ENCODE measurements around the gene TMEM120B. TPM values are rescaled to one million over a fixed set of nuclear protein-coding genes. Genes with fewer than 3 reads are reported as not detected.
"Not testable (repeated sequence)": the region's sequence is repeated elsewhere in the genome, so short reads cannot be mapped to it uniquely, and the experiment has no call there.

The TMEM120B gene
- total RNA-seq, 1 experiment from 2014 or later: 13.2 TPM

- DNase-seq (ENCODE audit: low spot score): peak; percentile 81
These were observed 60.6 kb downstream of the TMEM120B start for GRCh38 chr12:121773011-121773777.

GRCh38 chr12:121774968-121775474 lies 62.5 kb downstream of the TMEM120B start:
- DNase-seq (ENCODE audit: low spot score): peak; percentile 52

- DNase-seq (ENCODE audit: low spot score): no peak
These were observed 62.9 kb downstream of the TMEM120B start for GRCh38 chr12:121775501-121775900.

- peak; percentile 88 for DNase-seq (ENCODE audit: low spot score)
These were observed 63.9 kb downstream of the TMEM120B start for GRCh38 chr12:121776190-121777098.

GRCh38 chr12:121778567-121779421 lies 66.2 kb downstream of the TMEM120B start:
- no peak for DNase-seq (ENCODE audit: low spot score)

GRCh38 chr12:121779422-121779895 lies 66.9 kb downstream of the TMEM120B start:
- no peak for DNase-seq (ENCODE audit: low spot score)

- DNase-seq (ENCODE audit: low spot score): no peak
These were observed 67.9 kb downstream of the TMEM120B start for GRCh38 chr12:121780429-121780828.

- no peak for DNase-seq (ENCODE audit: low spot score)
These were observed 69.0 kb downstream of the TMEM120B start for GRCh38 chr12:121781484-121781997.

GRCh38 chr12:121781998-121782979 lies 69.7 kb downstream of the TMEM120B start:
- DNase-seq (ENCODE audit: low spot score): no peak

- no peak for DNase-seq (ENCODE audit: low spot score)
These were observed 71.2 kb downstream of the TMEM120B start for GRCh38 chr12:121783766-121784165.

GRCh38 chr12:121784460-121784859 lies 71.9 kb downstream of the TMEM120B start:
- no peak for DNase-seq (ENCODE audit: low spot score)

- DNase-seq (ENCODE audit: low spot score): peak; percentile 94
These were observed 73.9 kb downstream of the TMEM120B start for GRCh38 chr12:121786440-121786825.

GRCh38 chr12:121787063-121788025 lies 74.8 kb downstream of the TMEM120B start:
- no peak for DNase-seq (ENCODE audit: low spot score)

GRCh38 chr12:121788176-121788818 lies 75.7 kb downstream of the TMEM120B start:
- DNase-seq (ENCODE audit: low spot score): no peak

GRCh38 chr12:121789233-121789781 lies 76.8 kb downstream of the TMEM120B start:
- DNase-seq (ENCODE audit: low spot score): no peak

GRCh38 chr12:121789800-121790728 lies 77.5 kb downstream of the TMEM120B start:
- DNase-seq (ENCODE audit: low spot score): no peak

- not testable (repeated sequence) for DNase-seq (ENCODE audit: low spot score)
These were observed 78.2 kb downstream of the TMEM120B start for GRCh38 chr12:121790785-121791184.
